GM18867 (cell line): ENCODE results near the gene SLC7A6.

Source experiments
- ATAC-seq: cut with Tn5 transposase; IDR thresholded peaks from one replicate; pipeline ENCODE4 v1.9.1; 2021; ENCODE audit warnings: mild to moderate bottlenecking, moderate library complexity; ENCODE audit not compliant: unreplicated experiment

The SLC7A6 gene

DNA sequence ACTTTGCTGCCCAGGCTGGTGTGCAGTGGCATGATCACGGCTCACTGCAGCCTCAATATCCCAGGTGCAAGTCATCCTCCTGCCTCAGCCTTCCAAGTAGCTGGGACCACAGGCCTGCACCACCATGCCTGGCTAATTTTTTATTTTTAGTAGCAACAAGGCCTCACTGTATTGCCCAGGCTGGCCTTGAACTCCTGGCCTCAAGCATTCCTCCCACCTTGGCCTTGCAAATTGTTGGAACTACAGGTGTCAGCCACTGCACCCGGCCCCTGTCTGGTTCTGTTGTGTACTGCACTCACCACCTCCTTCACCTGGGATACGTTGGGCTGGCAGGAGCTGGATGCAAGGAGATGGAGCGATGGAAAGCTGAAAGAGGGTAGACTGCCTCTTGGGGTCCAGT is 10.6 kb upstream of the SLC7A6 start:
- no peak for ATAC-seq

DNA sequence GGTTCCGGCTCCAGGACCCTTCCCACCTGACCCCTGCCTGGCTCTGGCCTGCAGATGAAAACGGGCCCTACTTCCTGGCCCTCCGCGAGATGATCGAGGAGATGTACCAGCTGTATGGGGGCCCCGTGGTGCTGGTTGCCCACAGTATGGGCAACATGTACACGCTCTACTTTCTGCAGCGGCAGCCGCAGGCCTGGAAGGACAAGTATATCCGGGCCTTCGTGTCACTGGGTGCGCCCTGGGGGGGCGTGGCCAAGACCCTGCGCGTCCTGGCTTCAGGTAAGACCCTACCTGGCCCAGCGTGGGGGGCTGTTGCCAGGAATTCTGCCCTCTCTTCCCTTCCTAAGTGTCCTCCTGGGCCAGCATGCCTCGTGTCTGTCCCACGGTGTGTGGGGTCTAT is 8.6 kb upstream of the SLC7A6 start:
- ATAC-seq = no peak

DNA sequence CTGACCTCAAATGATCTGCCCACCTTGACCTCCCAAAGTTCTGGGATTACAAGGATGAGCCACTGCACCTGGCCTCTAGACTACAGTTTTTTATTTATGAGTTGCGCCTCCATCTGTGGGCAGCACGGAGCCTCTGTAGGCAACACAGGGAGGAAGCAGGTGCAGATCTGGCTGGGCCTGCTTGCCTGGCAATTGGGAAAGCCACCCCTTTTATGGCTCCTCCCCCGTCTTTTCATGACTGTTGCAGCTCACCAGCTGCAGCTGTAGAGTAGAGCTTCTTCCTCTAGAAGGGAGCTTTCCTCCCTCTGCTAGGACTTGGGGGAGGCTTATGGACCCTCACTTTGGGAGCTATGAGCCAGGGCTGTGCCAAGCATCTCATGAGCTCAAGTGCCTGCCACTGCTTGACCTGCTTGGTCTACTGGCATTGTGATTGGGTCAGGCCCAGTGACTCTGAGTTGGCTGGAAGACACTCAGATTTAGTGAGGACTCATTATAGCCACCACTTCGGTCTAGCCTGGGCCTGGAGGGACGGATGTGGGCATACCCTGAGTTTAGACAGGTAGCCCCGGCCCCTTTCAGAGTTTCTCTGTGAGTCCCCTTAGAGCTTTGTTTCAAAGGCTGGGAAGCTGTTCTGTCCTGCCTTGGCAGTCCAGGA is 6.9 kb upstream of the SLC7A6 start:
- peak; percentile 38 for ATAC-seq

DNA sequence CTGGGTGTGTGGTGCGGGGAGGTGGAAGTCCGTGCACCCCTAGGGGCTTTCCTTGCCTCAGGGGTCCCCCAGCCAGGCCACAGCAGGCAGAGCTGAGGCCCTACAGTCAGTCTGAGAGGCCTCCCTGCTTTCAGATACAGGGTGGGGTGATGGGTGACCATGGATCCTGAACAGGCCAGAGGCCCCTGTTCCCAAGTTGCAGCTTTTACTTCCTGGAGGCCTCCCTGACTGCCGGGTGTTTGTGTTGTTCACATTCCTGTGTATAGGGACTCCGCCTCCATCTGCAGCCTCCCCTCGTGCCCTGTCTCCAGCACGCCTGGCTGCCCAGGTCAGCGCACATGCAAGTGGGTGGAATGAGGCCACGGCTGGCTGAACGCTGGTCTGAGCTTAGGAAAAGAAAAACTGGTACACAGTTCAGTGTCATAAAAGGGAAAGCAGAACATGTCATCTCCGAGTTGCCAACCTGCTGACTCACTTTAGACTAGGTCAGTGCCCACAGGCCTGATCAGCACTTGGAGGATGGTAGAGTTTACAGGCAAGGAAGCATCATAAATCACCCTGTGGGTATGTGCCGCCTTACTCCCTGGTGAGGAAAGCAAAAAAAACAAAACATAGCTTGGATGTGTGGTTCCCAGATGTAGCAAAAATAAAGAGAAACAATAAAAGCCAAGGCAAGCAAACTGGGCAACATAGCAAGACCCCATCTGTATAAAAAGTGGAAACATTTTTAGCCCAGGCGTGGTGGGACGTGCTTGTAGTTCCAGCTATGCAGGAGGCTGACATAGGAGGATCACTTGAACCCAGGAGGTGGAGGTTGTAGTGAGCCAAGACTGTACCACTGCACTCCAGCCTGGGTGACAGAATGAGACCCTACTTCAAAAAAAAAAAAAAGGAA is 6.2 kb upstream of the SLC7A6 start:
- ATAC-seq = no peak

DNA sequence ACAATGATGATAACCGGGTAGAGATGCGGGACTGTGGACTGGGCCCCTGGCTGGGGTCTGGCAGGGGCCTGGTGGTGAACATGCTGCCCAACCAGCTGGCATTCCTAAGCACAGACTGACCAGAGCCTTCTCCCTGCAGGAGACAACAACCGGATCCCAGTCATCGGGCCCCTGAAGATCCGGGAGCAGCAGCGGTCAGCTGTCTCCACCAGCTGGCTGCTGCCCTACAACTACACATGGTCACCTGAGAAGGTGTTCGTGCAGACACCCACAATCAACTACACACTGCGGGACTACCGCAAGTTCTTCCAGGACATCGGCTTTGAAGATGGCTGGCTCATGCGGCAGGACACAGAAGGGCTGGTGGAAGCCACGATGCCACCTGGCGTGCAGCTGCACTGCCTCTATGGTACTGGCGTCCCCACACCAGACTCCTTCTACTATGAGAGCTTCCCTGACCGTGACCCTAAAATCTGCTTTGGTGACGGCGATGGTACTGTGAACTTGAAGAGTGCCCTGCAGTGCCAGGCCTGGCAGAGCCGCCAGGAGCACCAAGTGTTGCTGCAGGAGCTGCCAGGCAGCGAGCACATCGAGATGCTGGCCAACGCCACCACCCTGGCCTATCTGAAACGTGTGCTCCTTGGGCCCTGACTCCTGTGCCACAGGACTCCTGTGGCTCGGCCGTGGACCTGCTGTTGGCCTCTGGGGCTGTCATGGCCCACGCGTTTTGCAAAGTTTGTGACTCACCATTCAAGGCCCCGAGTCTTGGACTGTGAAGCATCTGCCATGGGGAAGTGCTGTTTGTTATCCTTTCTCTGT is 5.1 kb upstream of the SLC7A6 start:
- ATAC-seq = no peak

DNA sequence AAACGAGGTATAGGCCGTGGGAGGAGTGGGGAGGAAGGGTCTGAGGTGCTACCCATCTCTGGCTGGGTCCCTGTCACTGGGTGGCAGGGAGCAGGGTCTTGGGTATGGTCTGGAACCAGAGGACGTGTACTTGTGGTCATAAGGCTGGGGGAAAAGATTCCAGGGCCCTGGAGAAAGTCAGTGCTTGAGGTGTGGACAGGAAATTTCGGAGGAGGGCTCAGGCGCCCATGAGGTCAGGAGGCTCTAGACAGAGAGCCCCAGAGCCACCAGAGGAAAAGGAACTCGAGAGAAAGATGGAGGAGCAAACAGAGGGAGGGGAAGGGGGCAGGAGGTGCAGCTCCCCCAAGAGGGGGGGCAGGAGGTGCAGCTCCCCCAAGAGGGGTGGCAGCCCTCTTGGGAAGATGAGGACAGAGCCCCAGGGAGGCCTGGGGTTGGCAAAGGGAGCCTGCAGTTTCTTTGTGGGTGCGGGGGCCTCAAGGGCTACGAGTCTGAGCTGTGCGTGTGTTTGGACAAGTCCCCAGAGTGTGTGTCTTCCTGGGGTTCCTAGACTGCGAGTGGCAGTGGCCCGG is 683 bp upstream of the SLC7A6 start:
- ATAC-seq = peak; percentile 1

DNA sequence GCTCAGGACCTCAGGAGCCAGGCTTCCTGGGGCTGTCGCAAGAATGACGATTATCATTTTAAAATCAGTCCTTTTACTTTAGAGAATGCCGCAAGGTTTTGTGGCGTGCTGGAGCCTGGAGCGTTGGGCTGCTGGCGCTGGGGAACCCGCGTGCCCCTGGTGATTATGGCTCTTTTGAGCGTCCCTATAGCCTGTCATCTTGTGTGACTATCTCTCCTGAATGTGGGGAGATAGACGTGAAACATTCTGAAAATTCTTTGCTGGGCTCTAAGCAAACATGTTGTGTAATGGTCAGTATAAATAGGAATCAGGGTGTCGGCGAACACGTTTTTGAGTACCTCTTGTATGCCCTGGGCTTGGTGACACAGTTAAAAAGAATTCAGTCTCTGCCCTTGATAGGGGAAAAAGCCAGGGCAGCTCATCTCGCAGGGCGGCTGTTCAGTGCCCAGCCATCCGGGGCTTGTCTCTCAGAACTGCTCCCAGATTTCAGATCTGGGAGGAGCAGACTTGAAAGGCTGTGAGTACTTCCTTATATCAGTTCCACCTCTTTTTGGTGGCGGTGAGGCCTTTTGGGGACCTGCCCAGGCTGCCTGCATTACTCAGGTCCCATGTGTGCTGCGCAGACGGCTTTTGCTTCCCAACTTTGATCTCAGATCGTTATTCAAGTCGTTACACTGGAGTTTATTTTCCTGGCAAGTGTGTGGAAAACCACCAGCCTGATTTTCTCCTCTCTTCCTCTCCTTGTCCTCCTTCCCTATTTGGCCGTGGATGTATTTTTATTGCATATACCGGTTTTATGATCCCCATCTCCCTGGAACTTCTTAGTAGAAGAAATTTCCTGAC is 973 bp downstream of the SLC7A6 start:
- ATAC-seq = peak; percentile 1

DNA sequence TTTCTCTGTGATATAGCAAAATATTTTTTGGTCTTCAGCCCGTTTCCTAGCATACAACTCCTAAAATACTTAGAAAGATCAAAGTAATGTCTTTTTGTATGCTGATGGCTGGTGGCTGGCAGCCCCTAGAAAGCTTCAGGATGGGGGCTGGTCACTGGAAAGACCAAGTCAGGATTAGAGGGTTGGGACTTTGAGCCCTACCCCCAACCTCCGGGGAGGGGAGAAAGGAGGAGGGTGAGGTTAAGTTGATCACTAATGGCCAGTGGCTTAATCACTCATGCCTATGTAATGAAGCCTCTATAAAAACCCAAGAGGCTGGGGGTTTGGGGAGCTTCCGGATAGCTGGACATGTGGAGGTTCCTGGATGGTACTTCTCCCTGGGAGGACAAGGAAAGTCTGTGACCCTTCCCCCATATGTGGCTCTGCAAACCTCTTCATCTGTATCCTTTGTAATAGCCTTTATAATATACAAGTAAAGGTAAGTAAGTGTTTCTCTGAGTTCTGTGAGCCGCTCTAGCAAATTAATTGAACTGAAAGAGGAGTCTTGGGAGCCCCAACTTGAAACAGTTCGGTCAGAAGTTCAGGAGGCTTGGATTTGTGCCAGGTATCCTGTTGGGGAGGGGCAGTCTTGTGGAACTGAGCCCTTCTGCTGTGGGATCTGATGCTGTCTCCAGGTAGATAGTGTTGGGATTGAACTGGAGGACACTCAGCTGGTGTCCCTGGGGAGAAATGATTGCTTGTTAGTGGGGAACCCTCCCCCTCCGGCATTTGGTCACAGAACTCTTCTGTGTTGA is 3.5 kb downstream of the SLC7A6 start:
- ATAC-seq = no peak

DNA sequence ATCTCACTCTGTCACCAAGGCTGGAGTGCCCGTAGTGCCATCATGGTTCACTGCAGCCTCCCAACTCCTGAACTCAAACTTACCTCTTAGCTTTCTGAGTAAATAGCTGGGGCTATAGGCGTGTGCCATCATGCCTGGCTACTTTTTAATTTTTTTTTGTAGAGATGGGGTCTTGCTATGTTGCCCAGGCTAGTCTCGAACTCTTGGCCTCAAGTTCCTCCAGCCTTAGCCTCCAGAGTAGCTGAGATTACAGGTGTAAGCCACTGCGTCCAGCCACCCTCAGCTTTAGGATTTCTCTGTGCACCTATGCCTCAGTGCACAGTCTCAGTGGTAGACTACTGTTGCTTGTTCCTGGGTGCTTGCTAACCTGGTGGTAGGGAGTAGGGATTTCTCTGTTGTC is 5.5 kb downstream of the SLC7A6 start:
- no peak for ATAC-seq

DNA sequence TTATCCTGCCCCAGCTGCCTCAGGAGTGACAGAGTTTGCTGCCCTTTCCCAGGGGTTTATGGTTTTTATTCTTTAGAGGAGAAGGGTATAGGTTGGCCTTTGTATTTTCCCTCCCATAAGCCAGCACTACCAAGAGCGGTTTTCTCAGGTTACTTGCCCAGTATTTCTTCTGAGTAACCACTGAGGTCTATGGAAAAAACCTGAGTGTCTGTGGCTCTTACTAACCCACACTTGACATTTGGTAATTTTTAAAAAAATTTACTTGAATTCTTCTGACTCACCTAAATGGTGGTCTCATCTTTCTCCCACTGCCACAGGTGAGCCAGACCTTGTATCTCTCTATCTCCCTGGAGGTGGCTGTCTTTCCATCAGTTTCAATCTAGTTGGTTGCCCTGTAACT is 6.0 kb downstream of the SLC7A6 start:
- ATAC-seq = no peak

DNA sequence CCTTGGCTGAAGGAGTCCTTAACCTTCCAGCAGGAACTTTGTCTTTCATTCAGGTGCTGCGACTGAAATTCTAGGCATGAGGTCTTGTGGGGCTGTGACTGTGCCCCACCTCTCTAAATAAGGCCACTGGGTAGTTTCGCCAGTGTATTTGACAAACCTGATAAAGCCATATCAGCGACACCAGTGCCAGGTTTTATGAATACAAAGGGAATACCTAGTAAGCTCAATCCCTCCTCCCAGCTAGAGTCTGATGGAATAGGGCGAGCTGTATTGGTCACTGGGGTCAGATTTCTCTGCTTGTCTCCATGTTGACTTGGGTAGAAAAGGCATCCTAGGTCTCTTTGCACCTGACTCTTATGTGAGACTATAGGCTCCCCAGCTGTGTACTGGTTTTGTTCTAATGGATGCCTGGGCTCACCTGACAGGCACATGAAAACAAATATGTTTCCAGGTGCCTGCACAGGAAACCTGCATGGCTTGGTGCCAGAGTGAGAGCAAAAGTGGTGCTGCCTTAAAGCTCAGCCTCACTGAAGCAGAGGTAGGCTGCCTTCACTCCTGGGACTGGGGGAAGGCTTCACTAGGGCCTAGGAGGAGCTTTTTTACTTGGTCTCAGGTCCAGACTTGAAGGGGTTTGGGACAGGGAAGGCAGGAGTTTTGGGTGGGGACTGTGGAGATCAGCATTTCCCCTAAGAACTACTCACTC is 8.3 kb downstream of the SLC7A6 start:
- no peak for ATAC-seq

DNA sequence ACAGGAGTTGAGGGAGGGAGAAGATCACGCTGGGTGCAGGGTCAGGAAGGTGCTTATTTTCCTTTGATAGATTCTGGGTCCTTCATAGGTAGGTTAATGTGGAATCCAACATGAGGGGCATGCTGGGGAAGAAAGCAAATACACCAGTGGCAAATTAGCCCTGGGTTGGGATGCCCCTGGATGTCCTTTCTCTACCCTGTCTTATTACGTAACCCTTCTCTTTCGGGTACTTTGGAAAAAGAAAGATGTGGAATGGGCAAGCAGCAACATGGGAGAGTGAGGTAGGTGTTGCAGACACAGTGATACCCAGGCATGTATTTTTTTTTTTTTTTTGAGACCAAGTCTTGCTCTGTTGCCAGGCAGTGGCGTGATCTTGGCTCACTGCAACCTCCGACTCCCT is 9.1 kb downstream of the SLC7A6 start:
- ATAC-seq = no peak

DNA sequence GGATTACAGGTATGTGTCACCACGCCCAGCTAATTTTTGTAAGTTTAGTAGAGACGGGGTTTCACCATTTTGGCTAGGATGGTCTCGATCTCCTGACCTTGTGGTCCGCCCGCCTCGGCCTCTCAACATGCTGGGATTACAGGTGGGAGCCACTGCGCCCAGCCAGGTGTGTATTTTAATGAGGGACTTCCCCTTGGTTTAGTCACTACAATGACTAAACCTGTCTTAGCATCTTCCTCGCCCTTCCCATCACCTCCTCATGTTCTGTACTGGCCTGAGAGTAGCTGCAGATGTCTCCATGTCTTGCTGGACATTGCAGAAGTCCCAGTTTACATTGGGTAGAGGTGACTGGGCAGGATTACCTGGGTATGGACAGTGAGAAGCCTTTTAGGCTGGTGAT is 9.6 kb downstream of the SLC7A6 start:
- no peak for ATAC-seq

DNA sequence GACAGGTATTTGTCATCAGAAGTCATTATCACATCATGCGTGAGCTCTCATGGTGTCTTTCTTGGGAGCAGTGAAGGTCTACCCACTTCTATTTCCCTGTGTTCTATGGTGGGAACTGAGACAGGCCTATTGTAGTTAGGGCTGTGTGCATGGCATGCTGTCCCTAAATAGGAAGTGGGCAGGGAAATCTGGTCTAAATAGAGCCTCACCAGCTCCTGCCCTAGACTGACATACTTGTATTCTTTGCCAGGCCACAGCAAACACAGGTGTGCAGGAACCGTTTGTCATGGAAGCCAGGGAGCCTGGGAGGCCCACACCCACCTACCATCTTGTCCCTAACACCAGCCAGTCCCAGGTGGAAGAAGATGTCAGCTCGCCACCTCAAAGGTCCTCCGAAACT is 10.1 kb downstream of the SLC7A6 start:
- no peak for ATAC-seq

DNA sequence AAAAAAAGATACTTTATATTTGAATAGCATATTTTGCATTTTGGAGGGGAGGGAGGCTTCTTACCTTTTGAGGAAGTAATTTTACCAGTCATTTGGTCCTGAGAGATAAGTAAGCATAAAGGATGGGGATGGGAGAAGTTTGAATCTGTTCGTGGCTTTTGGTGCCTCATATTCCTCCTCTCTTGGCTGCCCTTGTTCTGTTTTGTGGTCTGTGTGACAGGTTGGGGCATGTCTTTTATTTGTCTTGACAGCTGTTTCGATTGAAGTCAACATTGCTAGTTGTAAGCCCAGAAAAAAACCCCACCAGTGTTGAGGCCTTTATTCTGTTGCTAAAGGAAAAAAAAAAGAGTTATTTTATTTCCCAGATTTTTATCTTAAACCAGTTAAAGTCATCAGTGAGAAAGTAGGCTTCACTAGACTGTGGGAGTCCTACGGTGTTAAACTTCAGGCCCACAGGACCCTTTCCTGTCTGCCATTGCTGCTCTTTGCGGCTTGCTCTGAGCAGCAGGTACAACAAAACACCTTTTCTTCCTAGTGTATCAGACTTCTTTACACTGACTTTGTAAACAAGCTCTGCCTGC is 11.4 kb downstream of the SLC7A6 start:
- ATAC-seq = peak; percentile 66

DNA sequence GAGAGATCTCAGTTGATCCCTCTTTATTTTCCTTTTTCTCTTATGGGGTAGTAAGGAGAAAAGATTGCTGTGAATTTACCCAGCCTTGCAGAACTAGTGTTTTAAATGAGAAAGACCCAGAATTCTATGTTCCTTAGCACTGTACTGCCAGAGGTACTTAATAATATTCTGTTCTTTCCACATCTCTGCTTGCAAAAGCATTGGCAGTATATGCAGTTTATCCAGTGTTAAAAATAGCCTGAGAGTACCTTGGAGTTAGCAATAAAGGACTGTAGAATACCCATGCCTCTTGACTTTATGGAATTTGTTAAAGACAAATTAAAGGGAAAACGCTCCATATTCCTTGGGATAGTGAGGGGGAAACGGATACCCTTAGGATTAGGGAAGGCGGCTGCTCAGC is 11.9 kb downstream of the SLC7A6 start:
- no peak for ATAC-seq

DNA sequence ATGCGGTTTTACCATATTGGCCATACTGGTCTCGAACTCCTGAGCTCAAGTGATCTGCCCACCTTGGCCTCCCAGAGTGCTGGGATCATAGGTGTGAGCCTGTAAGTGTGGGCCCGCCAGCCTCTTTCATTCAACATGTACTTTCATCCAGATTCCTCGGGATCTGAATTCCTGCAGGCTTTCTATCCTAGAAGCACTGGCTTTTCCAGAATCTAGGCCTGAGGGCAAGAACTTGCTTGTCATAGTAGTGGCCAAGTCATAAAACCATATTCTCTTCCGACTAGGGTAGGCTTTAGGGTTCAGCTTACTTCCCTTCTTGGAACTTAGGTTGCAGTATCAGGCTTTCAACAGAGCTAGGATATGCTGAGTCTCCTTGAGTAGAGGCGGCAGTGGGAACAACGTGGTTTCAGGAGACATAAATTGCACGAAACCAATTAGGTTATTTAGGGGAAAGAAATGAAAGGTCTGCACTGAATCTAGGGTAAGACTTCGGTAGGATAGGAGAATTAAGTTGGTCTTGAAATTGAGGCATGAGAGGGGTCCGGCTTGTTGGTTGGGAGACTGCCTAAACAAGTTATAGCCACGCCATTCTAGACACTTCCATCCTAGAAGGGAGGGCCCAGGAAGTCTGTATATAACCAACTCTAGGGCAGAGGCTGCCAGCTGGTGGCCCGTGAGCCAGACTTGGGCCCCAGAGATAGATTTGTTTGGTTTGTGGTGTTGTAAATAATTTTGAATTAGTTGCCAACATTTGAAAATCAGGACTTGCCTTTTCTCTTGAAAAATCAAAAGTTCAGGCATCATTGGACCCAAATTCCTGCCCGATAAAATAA is 15.6 kb downstream of the SLC7A6 start:
- no peak for ATAC-seq
